Astrocyte of the spinal cord (primary cell): ENCODE results near the gene SLC8A3.
A peak's percentile ranks its signal among the peaks of the same experiment; 100 is the strongest.
"Not testable (repeated sequence)": the region's sequence is repeated elsewhere in the genome, so short reads cannot be mapped to it uniquely, and the experiment has no call there.

Source experiments
- DNase-seq: peaks from one replicate; pipeline ENCODE4 v3.0.0; 2011; ENCODE audit warnings: low read depth, low spot score
- H3K4me3 ChIP-seq: 2 replicates; pipeline ENCODE4 v1.5.1; 2011; ENCODE audit warnings: low read depth, mild to moderate bottlenecking, low read length, moderate library complexity
- CTCF ChIP-seq: IDR thresholded peaks from 2 replicates; pipeline ENCODE4 v1.5.1; 2012; ENCODE audit warnings: low read depth, mild to moderate bottlenecking, low read length, inconsistent platforms
- in situ Hi-C: cut with HindIII; loops from 2 replicates; pipeline ENCODE4 v1.10.0; 2017; ENCODE audit warnings: low sequenced_read_pairs

The SLC8A3 gene

DNA sequence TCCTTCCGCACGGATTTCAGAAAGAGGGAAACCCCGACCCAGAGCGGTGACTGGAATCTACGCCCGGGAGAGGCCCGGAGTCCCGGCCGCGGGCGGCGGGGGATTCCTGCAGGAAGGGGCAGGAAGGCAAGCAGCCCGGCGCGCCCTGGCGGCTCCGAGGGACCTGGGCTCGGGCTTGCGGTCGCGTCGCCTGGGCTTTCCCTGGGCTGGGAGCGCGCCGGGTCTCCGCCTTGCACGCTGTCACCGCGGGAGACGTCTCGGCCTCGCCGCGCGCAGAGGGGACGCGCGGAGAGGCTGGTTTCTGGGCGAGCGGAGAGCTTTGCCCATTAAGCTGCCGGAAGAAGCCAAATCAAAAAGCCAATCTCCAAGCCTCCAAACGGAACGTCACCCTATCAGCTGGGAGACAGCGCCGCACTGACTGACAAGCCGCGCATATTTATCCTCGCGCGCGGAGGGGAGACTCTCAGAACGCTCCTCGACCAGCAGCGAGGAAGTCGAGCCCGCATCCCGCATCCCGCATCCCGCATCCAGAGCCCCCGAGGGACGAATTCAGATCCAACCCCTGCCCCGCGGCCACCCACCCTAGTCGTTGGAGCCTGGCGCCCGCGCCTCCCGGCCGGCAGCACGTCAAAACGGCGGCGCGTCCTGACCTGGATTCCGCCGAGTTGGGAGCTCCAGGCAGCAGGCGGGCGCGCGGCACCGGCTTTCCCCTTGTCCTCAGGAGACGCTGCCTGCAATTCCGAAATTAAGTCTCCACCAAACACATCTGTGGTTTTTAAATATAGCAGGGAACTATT, at the start of gene SLC8A3:
Gene SLC8A3, minus strand, starts transcription at position 293 of the 797 bp plus-strand sequence. CDS start 20,529 bp downstream, outside the sequence.
- in situ Hi-C loops: no loop called here
- TF ChIP-seq CTCF: no peak
- peak within 1 kb of the TSS; percentile 37 for H3K4me3 ChIP-seq
- peak; percentile 32 for DNase-seq

- no peak for DNase-seq
- in situ Hi-C loops: no loop called here
- H3K4me3 ChIP-seq: no peak overlapping the region
- no peak for TF ChIP-seq CTCF
Observed at GRCh38 chr14:70237710-70238109, 49.0 kb upstream of the SLC8A3 start.

GRCh38 chr14:70234066-70234950, 45.6 kb upstream of the SLC8A3 start:
- no peak for TF ChIP-seq CTCF
- in situ Hi-C loops: no loop called here
- H3K4me3 ChIP-seq: no peak overlapping the region
- no peak for DNase-seq

DNA sequence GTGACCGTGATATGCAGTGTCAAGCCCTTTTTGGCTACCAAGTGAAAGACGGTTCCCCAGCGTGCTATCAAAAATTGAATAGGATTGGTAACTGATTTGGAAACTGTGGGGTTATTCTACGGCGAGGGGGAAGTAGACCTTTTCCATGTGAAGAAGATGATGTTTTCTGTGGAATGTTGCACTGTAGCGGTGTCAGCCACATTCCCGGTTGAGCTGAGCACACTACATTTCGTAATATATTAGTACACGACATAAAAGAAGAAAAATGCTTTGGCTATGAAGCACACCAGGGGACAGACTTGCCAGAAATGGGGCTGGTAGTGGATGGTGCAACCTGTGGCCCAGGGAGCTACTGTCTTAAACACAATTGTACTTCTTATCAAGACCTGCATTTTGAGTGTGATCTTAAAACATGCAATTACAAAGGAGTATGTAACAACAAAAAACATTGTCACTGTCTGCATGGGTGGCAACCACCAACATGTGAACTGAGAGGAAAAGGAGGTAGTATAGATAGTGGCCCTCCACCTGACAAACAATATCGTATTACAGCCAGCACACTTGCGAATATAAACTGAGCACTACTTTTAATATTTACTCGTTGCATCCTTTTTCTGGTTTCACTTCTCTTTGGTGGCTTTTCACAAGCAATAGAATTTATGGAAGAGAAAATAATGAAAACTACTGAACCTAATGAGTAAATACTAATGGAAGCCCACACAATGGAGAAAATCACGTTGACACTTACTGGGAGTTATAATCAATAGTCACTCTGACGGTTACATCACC, 43.2 kb upstream of the SLC8A3 start:
- H3K4me3 ChIP-seq, in situ Hi-C loops, DNase-seq: not testable (repeated sequence)

GRCh38 chr14:70229877-70230640, 41.3 kb upstream of the SLC8A3 start:
- in situ Hi-C loops, DNase-seq, H3K4me3 ChIP-seq: not testable (repeated sequence)

DNA sequence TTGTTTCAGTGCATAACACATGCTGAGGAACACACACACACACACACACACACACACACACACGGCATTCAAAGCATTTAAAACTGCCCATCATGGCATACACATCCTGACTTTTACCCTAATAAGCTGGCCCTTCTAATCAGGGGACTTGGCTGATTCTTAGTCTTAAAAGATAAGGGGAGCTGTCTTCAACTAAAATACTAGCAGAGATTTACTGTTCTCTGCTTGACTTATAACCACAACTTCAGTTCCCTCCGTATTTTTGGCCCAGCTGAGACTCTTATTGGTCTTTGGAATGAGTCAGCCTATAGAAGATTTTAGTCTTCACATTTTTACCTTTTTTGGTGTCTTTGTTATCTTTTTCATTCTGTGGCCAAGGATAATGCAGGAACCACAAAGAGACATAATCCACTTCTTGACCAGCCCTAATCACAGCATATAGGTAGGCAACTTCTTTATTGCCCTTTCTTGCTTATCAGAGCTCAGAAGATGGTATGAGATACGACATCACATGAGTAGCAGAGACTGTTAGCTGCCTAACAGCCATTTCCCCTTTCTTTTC, 25.1 kb upstream of the SLC8A3 start:
- no peak for TF ChIP-seq CTCF
- DNase-seq: no peak
- in situ Hi-C loops: no loop called here
- no peak overlapping the region for H3K4me3 ChIP-seq
